Measurements from ENCODE around the gene CATSPERE.

GRCh38 chr1:244473059-244473605 lies 12.1 kb downstream of the CATSPERE start:
- no peak for TF ChIP-seq ASH2L (IDR thresholded peaks at IDR 0.05; ENCODE audit: low read length)
- no peak for TF ChIP-seq POLR2AphosphoS5 (IDR thresholded peaks at IDR 0.05; ENCODE audit: low read depth, low read length)
- TF ChIP-seq E2F6 (IDR thresholded peaks at IDR 0.05): no peak
- no peak for TF ChIP-seq EZH2 (IDR thresholded peaks at IDR 0.05; ENCODE audit: low read depth, low read length, severe bottlenecking)
- TF ChIP-seq USF2 (IDR thresholded peaks at IDR 0.05; ENCODE audit: low read length): no peak
- TF ChIP-seq JUND (IDR thresholded peaks at IDR 0.05; ENCODE audit: low read length): no peak
- TF ChIP-seq SRF (IDR thresholded peaks at IDR 0.05; ENCODE audit: low read depth, low read length): no peak
- no peak for TF ChIP-seq CREB1 (IDR thresholded peaks at IDR 0.05)
